A673 (cell line): Measurements from ENCODE around the gene ATP6V1G1.

Experiments used
- EZH2 ChIP-seq: fragments of 200-600 bp; sonication (generic); IDR thresholded peaks from 2 replicates; pipeline ENCODE4 v1.6.1; 2017; ENCODE audit warnings: borderline replicate concordance, low read depth, mild to moderate bottlenecking, mixed read lengths, antibody characterized with exemption, low read length; ENCODE audit not compliant: poor library complexity, severe bottlenecking
- TF ChIP-seq, protein P1 (sequence below): fragments of 300-800, 200-600 bp; sonication (generic); conservative IDR thresholded peaks from 2 replicates; pipeline ENCODE4 v1.5.1; 2017; ENCODE audit warnings: low read depth, mild to moderate bottlenecking, antibody characterized with exemption, low read length, moderate library complexity, mixed read lengths

DNA sequence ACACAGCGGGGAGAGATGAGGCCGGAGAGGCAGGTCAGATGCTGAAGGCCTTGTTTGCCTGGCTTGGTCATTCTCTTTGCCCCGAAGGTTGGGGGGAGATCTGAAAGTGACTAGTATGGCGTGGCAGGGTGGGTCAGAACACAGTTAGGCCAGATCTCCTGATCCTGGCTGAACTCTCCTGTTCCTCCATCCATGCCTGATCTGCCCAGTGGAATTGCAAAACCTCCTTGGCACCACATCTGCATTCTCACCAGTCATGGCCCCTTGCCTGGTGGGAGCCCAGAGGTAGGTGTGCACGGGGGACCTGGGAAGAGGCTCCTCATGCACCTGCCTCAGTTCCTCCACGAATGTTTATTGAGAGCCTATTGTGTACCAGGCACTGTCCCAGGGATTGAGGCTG is 46.8 kb downstream of the ATP6V1G1 start:
- no peak for TF ChIP-seq EZH2
- TF ChIP-seq, protein P1, sequence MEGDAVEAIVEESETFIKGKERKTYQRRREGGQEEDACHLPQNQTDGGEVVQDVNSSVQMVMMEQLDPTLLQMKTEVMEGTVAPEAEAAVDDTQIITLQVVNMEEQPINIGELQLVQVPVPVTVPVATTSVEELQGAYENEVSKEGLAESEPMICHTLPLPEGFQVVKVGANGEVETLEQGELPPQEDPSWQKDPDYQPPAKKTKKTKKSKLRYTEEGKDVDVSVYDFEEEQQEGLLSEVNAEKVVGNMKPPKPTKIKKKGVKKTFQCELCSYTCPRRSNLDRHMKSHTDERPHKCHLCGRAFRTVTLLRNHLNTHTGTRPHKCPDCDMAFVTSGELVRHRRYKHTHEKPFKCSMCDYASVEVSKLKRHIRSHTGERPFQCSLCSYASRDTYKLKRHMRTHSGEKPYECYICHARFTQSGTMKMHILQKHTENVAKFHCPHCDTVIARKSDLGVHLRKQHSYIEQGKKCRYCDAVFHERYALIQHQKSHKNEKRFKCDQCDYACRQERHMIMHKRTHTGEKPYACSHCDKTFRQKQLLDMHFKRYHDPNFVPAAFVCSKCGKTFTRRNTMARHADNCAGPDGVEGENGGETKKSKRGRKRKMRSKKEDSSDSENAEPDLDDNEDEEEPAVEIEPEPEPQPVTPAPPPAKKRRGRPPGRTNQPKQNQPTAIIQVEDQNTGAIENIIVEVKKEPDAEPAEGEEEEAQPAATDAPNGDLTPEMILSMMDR, result no peak
